ENCODE results near the gene RWDD1.

RWDD1 gene

DNA sequence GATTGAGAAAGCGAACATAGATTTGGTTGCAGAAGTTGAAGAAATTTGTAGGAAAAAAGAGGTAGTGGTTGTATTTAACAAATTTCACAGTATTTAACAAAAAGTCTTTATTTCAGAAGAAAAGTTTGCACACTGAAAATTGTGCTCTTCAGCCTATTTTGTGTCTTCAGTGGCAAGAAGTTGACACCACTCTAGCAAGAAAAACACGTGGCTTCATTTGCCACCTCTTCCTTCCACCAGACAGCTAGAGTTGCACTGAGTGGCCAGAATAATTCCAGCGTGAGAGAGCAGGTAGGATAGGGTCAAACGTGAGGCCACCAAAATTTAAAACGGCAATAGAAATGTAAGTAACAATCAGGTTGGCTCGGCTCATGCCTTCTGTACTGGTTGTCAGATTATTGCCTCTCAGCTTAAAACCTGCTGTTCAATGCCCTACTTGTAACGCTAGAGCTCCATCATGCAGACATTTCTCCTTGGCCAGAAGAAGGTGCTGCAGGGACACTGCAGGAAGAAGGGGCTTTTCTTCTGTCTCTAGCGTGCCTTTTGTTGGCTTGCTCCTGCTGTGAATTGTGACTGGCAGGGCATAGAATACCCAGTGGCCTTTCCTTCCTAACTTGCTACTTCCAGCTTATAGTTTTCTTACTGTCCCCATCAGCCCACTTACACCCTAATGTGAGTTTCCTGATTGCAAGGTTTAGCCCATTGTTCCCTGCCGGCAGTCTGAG lies 37.9 kb upstream of the RWDD1 start:
- Histone ChIP-seq H3K4me1 (ENCODE audit: low read depth, poor library complexity, severe bottlenecking) (no peaks in the 10 kb centered on the region), H2AFZ (ENCODE audit: low read depth) (no peak overlapping the region), H3K27ac (no peak overlapping the region)

DNA sequence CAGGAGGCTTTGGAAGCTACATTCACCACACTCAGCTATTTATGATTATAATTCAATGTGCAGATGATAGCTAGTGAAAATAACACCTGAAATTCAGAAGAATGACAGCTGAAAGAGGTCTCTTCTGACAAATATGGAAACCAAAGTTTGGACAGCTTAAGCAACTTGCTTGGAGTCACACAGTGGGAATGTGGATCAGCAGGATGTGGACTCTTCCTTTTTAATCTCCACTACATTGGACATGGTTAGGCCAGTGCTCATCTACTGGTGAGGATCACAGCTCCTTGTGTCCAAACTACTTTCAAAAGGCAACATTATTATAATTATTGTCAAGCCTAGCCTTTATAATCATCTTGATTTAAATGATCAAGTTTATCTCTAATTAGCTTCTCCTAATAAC lies 36.2 kb upstream of the RWDD1 start:
- TF ChIP-seq, protein P1, sequence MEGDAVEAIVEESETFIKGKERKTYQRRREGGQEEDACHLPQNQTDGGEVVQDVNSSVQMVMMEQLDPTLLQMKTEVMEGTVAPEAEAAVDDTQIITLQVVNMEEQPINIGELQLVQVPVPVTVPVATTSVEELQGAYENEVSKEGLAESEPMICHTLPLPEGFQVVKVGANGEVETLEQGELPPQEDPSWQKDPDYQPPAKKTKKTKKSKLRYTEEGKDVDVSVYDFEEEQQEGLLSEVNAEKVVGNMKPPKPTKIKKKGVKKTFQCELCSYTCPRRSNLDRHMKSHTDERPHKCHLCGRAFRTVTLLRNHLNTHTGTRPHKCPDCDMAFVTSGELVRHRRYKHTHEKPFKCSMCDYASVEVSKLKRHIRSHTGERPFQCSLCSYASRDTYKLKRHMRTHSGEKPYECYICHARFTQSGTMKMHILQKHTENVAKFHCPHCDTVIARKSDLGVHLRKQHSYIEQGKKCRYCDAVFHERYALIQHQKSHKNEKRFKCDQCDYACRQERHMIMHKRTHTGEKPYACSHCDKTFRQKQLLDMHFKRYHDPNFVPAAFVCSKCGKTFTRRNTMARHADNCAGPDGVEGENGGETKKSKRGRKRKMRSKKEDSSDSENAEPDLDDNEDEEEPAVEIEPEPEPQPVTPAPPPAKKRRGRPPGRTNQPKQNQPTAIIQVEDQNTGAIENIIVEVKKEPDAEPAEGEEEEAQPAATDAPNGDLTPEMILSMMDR (conservative IDR thresholded peaks at IDR 0.05; ENCODE audit: low read depth, low read length), result no peak
- no peak overlapping the region for H3K4me3 ChIP-seq (IDR thresholded peaks at IDR 0.05; ENCODE audit: insufficient read depth, low read depth, low read length)
- H3K79me2 ChIP-seq (ENCODE audit: insufficient read depth, low read depth), result no peaks in the 10 kb centered on the region
- H3K9ac ChIP-seq, result no peak overlapping the region
- H3K36me3 ChIP-seq (ENCODE audit: insufficient read depth), result no peaks in the 10 kb centered on the region
- H3K27ac ChIP-seq, result no peak overlapping the region
- H3K27me3 ChIP-seq (ENCODE audit: insufficient read depth, low read depth), result no peaks in the 10 kb centered on the region
- H4K20me1 ChIP-seq (ENCODE audit: insufficient read depth), result no peaks in the 10 kb centered on the region
- H3K4me2 ChIP-seq, result no peak overlapping the region
- no peak overlapping the region for H2AFZ ChIP-seq (ENCODE audit: low read depth)
- no peaks in the 10 kb centered on the region for H3K4me1 ChIP-seq (ENCODE audit: low read depth, poor library complexity, severe bottlenecking)

More for the DNA sequence above, 37.9 kb upstream of the RWDD1 start:
- H3K79me2 ChIP-seq (ENCODE audit: insufficient read depth, low read depth), result no peaks in the 10 kb centered on the region
- no peak overlapping the region for H3K4me3 ChIP-seq (IDR thresholded peaks at IDR 0.05; ENCODE audit: insufficient read depth, low read depth, low read length)
- no peaks in the 10 kb centered on the region for H3K36me3 ChIP-seq (ENCODE audit: insufficient read depth)
- no peaks in the 10 kb centered on the region for H3K27me3 ChIP-seq (ENCODE audit: insufficient read depth, low read depth)
- no peak overlapping the region for H3K9ac ChIP-seq
- TF ChIP-seq, protein P1 (conservative IDR thresholded peaks at IDR 0.05; ENCODE audit: low read depth, low read length), result no peak
- no peak overlapping the region for H3K4me2 ChIP-seq
- no peaks in the 10 kb centered on the region for H4K20me1 ChIP-seq (ENCODE audit: insufficient read depth)

DNA sequence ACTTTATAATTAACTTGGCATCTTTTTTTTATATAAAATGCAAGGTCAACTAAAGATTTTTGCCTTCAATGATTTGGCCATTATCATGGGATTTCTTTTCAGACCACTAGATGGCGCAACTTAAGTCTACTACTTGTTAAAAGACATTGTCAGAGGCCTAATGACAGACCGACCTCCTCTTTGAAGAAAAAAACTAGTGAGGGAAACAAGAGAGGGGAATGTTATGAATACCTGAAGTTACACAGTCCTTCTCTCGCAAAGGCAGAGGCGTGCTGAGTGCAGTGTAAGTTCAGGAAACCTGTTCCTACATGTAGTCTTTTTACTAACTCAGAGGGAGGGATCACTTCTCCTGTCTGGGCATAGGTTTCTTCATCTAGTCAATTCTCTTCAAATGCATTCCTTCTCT lies 35.1 kb upstream of the RWDD1 start:
- H3K4me3 ChIP-seq (IDR thresholded peaks at IDR 0.05; ENCODE audit: insufficient read depth, low read depth, low read length), result no peak overlapping the region
- no peak overlapping the region for H2AFZ ChIP-seq (ENCODE audit: low read depth)
- H3K79me2 ChIP-seq (ENCODE audit: insufficient read depth, low read depth), result no peaks in the 10 kb centered on the region
- H3K36me3 ChIP-seq (ENCODE audit: insufficient read depth), result no peaks in the 10 kb centered on the region
- H3K27ac ChIP-seq, result no peak overlapping the region
- no peaks in the 10 kb centered on the region for H4K20me1 ChIP-seq (ENCODE audit: insufficient read depth)
- no peaks in the 10 kb centered on the region for H3K27me3 ChIP-seq (ENCODE audit: insufficient read depth, low read depth)
- no peak overlapping the region for H3K4me2 ChIP-seq
- H3K9ac ChIP-seq, result no peak overlapping the region
- TF ChIP-seq, protein P1 (conservative IDR thresholded peaks at IDR 0.05; ENCODE audit: low read depth, low read length), result peak; percentile 70
- no peaks in the 10 kb centered on the region for H3K4me1 ChIP-seq (ENCODE audit: low read depth, poor library complexity, severe bottlenecking)

- Histone ChIP-seq H3K36me3 (ENCODE audit: insufficient read depth) (no peaks in the 10 kb centered on the region), H3K4me2 (no peak overlapping the region), H3K4me1 (ENCODE audit: low read depth, poor library complexity, severe bottlenecking) (no peaks in the 10 kb centered on the region), H3K79me2 (ENCODE audit: insufficient read depth, low read depth) (no peaks in the 10 kb centered on the region), H4K20me1 (ENCODE audit: insufficient read depth) (no peaks in the 10 kb centered on the region), H3K9ac (no peak overlapping the region), H2AFZ (ENCODE audit: low read depth) (no peak overlapping the region), H3K4me3 (IDR thresholded peaks at IDR 0.05; ENCODE audit: insufficient read depth, low read depth, low read length) (no peak overlapping the region), H3K27me3 (ENCODE audit: insufficient read depth, low read depth) (no peaks in the 10 kb centered on the region), H3K27ac (no peak overlapping the region)
- TF ChIP-seq, protein P1 (conservative IDR thresholded peaks at IDR 0.05; ENCODE audit: low read depth, low read length), result no peak
These were observed 28.9 kb upstream of the RWDD1 start for GRCh38 chr6:116542426-116542825.

Measured in KMS-11 (cell line).